Measurements from ENCODE around the gene KRT39.

The KRT39 gene

DNA sequence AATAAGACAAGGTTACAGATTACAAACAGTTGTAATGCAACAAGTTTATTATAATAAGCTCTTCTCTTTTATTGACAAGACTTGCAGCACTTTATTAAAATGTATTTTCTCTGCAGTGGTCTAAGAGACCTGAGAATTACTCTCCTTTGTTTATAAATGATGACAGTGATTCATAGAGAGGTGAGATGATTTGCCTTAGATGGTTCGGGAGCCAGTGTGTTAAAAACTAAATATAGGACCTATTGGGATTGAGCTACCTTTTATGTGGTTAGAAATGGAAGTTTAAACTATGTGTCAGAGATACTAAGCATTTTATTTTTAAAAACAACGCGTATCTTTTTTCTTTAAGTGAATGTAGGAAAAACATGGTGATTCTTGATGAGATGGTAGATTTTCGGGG lies 30.1 kb upstream of the KRT39 start:
- TF ChIP-seq, protein P1, sequence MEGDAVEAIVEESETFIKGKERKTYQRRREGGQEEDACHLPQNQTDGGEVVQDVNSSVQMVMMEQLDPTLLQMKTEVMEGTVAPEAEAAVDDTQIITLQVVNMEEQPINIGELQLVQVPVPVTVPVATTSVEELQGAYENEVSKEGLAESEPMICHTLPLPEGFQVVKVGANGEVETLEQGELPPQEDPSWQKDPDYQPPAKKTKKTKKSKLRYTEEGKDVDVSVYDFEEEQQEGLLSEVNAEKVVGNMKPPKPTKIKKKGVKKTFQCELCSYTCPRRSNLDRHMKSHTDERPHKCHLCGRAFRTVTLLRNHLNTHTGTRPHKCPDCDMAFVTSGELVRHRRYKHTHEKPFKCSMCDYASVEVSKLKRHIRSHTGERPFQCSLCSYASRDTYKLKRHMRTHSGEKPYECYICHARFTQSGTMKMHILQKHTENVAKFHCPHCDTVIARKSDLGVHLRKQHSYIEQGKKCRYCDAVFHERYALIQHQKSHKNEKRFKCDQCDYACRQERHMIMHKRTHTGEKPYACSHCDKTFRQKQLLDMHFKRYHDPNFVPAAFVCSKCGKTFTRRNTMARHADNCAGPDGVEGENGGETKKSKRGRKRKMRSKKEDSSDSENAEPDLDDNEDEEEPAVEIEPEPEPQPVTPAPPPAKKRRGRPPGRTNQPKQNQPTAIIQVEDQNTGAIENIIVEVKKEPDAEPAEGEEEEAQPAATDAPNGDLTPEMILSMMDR (IDR thresholded peaks at IDR 0.05; ENCODE audit: low read depth, low read length) = no peak
- no peak for DNase-seq (ENCODE audit: extremely low read depth, low read depth)

DNA sequence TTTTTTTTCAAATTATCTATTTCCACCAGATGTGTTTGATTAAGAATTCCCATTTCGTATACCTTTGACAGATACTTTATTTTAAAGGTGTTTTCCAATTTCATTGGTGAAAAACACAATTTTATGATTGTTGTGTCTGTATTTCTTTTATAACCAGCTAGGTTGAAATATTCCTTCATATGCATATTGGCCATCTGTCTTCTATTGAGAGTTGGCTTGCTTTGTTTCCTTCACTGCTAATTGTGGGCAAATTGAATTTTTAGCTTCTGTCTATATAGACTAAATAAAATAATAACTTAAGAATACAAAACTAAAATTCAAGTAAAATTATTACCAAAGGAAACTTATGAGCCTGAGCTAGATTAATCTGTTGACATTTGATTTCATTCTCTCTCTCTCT lies 28.4 kb upstream of the KRT39 start:
- no peak for DNase-seq (ENCODE audit: extremely low read depth, low read depth)
- TF ChIP-seq, protein P1 (IDR thresholded peaks at IDR 0.05; ENCODE audit: low read depth, low read length) = no peak

DNA sequence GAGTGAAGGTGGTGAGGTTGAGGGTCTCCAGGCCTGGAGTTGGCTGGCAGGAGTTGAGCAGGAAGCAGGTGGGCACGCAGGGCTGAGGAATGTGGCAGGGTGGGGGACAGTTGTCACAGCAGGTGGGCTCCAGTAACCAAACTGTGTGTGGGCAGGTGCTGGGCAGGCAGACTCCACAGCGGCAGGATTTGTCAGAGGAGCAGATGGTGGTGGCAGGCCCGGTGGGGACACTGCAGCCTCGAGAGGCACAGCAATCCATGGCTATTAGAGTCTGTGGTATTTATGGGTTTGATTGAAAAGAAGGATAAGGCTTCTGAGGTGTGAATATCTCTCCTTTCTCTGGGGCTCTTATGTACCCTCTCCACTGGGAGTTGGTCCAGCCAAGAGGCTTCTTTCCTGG lies 27.1 kb upstream of the KRT39 start, which contains the start of gene KRTAP3-3:
Gene KRTAP3-3 (minus strand): TSS at position 326 of the 400 bp plus-strand sequence. CDS start 67 bp downstream, at position 259.
- TF ChIP-seq, protein P1 (IDR thresholded peaks at IDR 0.05; ENCODE audit: low read depth, low read length) = no peak
- no peak for DNase-seq (ENCODE audit: extremely low read depth, low read depth)

DNA sequence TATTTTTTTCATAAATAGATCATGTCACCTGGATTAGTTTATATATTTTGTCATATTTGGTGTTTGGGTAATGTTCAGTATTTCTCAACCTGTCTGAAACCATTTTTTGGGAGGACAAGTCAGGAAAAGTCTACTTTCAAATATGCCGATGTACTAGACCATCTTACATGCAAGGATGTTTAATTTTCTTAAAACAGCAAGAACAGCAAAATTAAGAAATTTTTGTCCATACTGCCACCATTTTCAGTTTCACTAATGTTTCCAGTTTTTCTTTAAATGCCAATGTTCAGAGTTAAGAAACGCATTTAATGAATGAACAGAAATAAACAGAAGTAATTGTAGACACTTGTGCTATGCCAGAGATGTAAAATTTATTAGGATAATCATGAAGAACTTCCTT lies 26.3 kb upstream of the KRT39 start:
- TF ChIP-seq, protein P1 (IDR thresholded peaks at IDR 0.05; ENCODE audit: low read depth, low read length) = no peak
- DNase-seq (ENCODE audit: extremely low read depth, low read depth) = no peak

DNA sequence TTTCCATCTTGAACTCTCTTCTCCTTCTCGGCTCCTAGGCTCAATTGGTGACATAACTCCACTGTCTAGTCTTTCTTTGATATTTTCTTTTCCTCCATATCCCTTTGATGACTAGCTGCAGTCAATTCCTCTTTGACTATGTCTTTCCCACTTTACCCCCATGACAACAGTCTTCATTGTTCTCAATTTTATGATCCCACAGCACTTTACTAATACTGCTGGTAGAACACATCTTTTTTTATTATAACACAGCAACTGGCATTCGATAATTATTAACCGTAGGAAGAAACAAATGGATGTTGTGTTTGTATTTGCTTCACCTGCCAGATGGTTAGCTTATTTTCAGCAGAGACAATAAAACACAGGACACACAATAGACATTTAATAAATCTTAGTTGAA lies 25.9 kb upstream of the KRT39 start:
- TF ChIP-seq, protein P1 (IDR thresholded peaks at IDR 0.05; ENCODE audit: low read depth, low read length) = no peak
- no peak for DNase-seq (ENCODE audit: extremely low read depth, low read depth)

DNA sequence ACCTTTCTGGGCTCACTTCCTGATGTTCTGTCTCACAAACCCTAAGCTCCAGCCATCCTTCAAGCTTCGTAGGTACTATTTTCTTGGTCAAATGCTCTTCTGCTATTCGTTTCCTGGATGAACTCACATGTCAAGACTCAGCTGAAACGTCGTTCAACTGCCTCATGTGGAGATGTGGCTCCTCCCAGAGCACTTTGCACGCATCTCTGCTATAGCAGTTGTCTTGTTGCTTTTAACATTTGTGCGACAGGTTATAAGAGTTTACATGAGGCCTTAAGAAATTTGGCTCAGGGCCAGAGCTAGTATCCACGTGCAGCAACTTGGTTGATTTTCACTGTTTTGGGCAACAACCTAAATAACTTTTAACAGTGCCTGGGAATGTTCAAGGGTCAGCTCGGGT lies 20.2 kb upstream of the KRT39 start:
- TF ChIP-seq, protein P1 (IDR thresholded peaks at IDR 0.05; ENCODE audit: low read depth, low read length) = no peak
- DNase-seq (ENCODE audit: extremely low read depth, low read depth) = no peak

DNA sequence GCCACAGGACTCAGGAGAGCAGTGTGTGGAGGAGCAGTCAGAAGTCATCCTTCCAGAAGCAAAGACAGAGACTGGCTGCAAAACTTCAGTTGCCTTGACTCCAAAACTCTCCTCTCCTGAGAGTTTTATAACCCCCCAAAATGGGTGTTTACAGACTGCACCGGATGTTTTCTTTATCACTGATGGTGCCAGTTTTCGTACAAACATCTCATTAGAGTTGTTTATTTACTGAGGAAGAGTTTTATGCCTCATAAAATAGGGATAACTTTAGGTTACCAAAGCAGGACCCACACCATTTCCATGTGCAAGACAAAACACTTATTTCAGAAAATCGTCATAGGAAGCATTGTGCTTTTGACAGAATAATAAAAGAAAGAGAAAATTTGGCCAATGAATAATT lies 17.5 kb upstream of the KRT39 start, which contains the start of gene KRT40:
Gene KRT40 (minus strand): TSS at position 101 of the 400 bp plus-strand sequence. CDS start 53 bp downstream, at position 48.
- DNase-seq (ENCODE audit: extremely low read depth, low read depth) = no peak
- TF ChIP-seq, protein P1 (IDR thresholded peaks at IDR 0.05; ENCODE audit: low read depth, low read length) = no peak

Data from AG09319 (cell line).